ENCODE results near the gene CGREF1.
"Not testable (repeated sequence)": the region's sequence is repeated elsewhere in the genome, so short reads cannot be mapped to it uniquely, and the experiment has no call there.

Gene CGREF1

GRCh38 chr2:27086724-27087593, 32.0 kb downstream of the CGREF1 start, which contains the start of gene KHK:
Gene KHK (plus strand): TSS chr2:27086772. CDS start chr2:27087260, 488 bp downstream.
- no peak for DNase-seq

- DNase-seq, result peak; percentile 95 to 96
Measured at GRCh38 chr2:27086090-27086723, 32.7 kb downstream of the CGREF1 start.

GRCh38 chr2:27085673-27086089, 33.2 kb downstream of the CGREF1 start:
- no peak for DNase-seq

- DNase-seq, result no peak
Measured at GRCh38 chr2:27085062-27085672, 33.8 kb downstream of the CGREF1 start.

- DNase-seq, result no peak
Measured at GRCh38 chr2:27084297-27085061, 34.4 kb downstream of the CGREF1 start.

GRCh38 chr2:27083410-27084296, 35.3 kb downstream of the CGREF1 start:
- no peak for DNase-seq

- DNase-seq, result no peak
Measured at GRCh38 chr2:27082773-27083409, 36.0 kb downstream of the CGREF1 start.

GRCh38 chr2:27081984-27082772, 36.8 kb downstream of the CGREF1 start:
- no peak for DNase-seq

- no peak for DNase-seq
Measured at GRCh38 chr2:27080603-27080936, 38.4 kb downstream of the CGREF1 start.

- DNase-seq, result no peak
Measured at GRCh38 chr2:27080140-27080469, 38.8 kb downstream of the CGREF1 start.

- DNase-seq, result no peak
Measured at GRCh38 chr2:27079233-27080139, 39.4 kb downstream of the CGREF1 start.

GRCh38 chr2:27078267-27079194, 40.4 kb downstream of the CGREF1 start, which contains the start of gene EMILIN1:
Gene EMILIN1 (plus strand): TSS chr2:27078615. CDS start chr2:27079066, 451 bp downstream.
- DNase-seq, result no peak

- no peak for DNase-seq
Measured at GRCh38 chr2:27077231-27077630, 41.7 kb downstream of the CGREF1 start.

- DNase-seq, result no peak
Measured at GRCh38 chr2:27076323-27076722, 42.6 kb downstream of the CGREF1 start.

- not testable (repeated sequence) for DNase-seq
Measured at GRCh38 chr2:27075566-27075871, 43.4 kb downstream of the CGREF1 start.

- DNase-seq, result peak in 1 of 2 experiments; percentile 31
Measured at GRCh38 chr2:27074738-27075565, 44.0 kb downstream of the CGREF1 start.

- no peak for DNase-seq
Measured at GRCh38 chr2:27073782-27074181, 45.1 kb downstream of the CGREF1 start.

- no peak for DNase-seq
Measured at GRCh38 chr2:27072920-27073319, 46.0 kb downstream of the CGREF1 start.
